Gastroesophageal sphincter (tissue), 3 donors: ENCODE results near the gene MAU2.

ENCODE experiments used
- CTCF ChIP-seq, 4 experiments: fragments of 200-600 bp in 2 of 4; fragments of 450-650 bp in 2 of 4; sonication (generic) in 1 of 4; IDR thresholded peaks; one replicate each; pipeline ENCODE4 v1.5.1; 2017 to 2019; ENCODE audit warnings: antibody characterized with exemption in 4 of 4, mild to moderate bottlenecking in 2 of 4, moderate library complexity in 2 of 4
- POLR2AphosphoS5 ChIP-seq: sonication (generic); formaldehyde crosslinking; IDR thresholded peaks from one replicate; pipeline ENCODE4 v1.6.1; 2017; ENCODE audit warnings: antibody characterized with exemption

- TF ChIP-seq CTCF (IDR thresholded peaks at IDR 0.05) (no peak), POLR2AphosphoS5 (no peak)
Measured at GRCh38 chr19:19381007-19381926, 60.6 kb downstream of the MAU2 start.
